SU-DHL-6 (cell line): Measurements from ENCODE around the gene C2orf92.

Experiments used
- H2AFZ ChIP-seq: fragments of 200-600 bp; sonication (generic); 2 replicates; pipeline ENCODE4 v1.6.1; 2014; ENCODE audit warnings: low read depth, mild to moderate bottlenecking, moderate library complexity, mixed read lengths, antibody characterized with exemption, low read length; ENCODE audit not compliant: severe bottlenecking
- H3F3A ChIP-seq: fragments of 200-600 bp; shearing (Covaris generic); 2 replicates; pipeline ENCODE4 v1.6.0; 2016; ENCODE audit warnings: antibody characterized with exemption, mild to moderate bottlenecking; ENCODE audit not compliant: insufficient read depth
- H3K27ac ChIP-seq: fragments of 200-600 bp; sonication (generic); 2 replicates; pipeline ENCODE4 v1.5.1; 2016; ENCODE audit warnings: low read depth, mild to moderate bottlenecking, low read length, moderate library complexity, mixed read lengths
- H3K27me3 ChIP-seq: fragments of 200-600 bp; sonication (generic), shearing (Covaris generic); 2 replicates; pipeline ENCODE4 v1.6.0; 2014; ENCODE audit warnings: mild to moderate bottlenecking, low read length
- H3K36me3 ChIP-seq: fragments of 200-600 bp; sonication (generic); 2 replicates; pipeline ENCODE4 v1.6.1; 2014; ENCODE audit warnings: mild to moderate bottlenecking, low read length, mixed read lengths
- H3K4me2 ChIP-seq: fragments of 300-600, 200-600 bp; shearing (Covaris generic), sonication (generic); 2 replicates; pipeline ENCODE4 v1.6.0; 2014; ENCODE audit warnings: low read length, low read depth, mild to moderate bottlenecking; ENCODE audit not compliant: poor library complexity, severe bottlenecking
- H3K4me3 ChIP-seq: fragments of 200-600 bp; sonication (generic); 2 replicates; pipeline ENCODE4 v1.5.1; 2014; ENCODE audit warnings: antibody characterized with exemption, low read length, mild to moderate bottlenecking, mixed read lengths; ENCODE audit not compliant: insufficient read depth, poor library complexity, severe bottlenecking
- H3K79me2 ChIP-seq: fragments of 200-600 bp; sonication (generic); 2 replicates; pipeline ENCODE4 v1.6.1; 2014; ENCODE audit warnings: mild to moderate bottlenecking, low read length, moderate library complexity; ENCODE audit not compliant: insufficient read depth
- H3K9ac ChIP-seq: fragments of 200-600 bp; sonication (generic); 2 replicates; pipeline ENCODE4 v1.7.0; 2014; ENCODE audit warnings: mild to moderate bottlenecking, low read length
- H3K9me2 ChIP-seq: fragments of 200-600 bp; sonication (generic); replicated peaks from 2 replicates; pipeline ENCODE4 v1.6.1; 2014; ENCODE audit warnings: low read length; ENCODE audit not compliant: insufficient read depth
- H3K9me3 ChIP-seq: fragments of 200-600 bp; sonication (generic); 2 replicates; pipeline ENCODE4 v1.6.1; 2014; ENCODE audit warnings: low read length, mixed read lengths; ENCODE audit not compliant: insufficient read depth
- H4K20me1 ChIP-seq: fragments of 200-600 bp; sonication (generic); 2 replicates; pipeline ENCODE4 v1.6.1; 2014; ENCODE audit warnings: low read depth, mild to moderate bottlenecking, antibody characterized with exemption, low read length, moderate library complexity, mixed read lengths
- EZH2phosphoT487 ChIP-seq: fragments of 200-600 bp; sonication (generic), shearing (Covaris generic); conservative IDR thresholded peaks from 2 replicates; pipeline ENCODE4 v1.6.1; 2018; ENCODE audit warnings: mild to moderate bottlenecking, antibody characterized with exemption, low read length, moderate library complexity, mixed read lengths
- TF ChIP-seq, protein P1 (sequence below): fragments of 200-600 bp; sonication (generic); IDR thresholded peaks from one replicate; pipeline ENCODE4 v1.5.1; 2017; ENCODE audit warnings: antibody characterized with exemption, mild to moderate bottlenecking, low read length, moderate library complexity; ENCODE audit not compliant: insufficient read depth, poor library complexity, severe bottlenecking

C2orf92 gene

DNA sequence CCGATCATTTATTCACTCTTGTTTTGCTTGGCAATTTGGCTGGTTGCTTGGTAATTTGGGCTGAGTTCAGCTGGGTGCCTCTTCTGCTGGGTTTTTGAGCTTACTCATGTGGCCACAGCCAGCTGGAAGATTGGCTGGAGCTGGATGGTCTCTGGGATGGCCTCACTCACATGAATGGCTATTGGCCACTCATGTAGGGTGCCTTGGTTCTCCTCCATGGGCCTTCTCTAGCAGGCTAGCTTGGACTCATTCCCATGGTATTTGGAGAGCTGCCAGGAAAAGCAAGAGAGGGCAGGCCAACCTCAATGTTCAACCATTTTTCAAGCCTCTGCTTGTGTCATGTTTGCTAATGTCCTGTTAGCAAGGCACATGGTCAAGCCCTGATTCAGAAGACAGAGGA, 60.7 kb downstream of the C2orf92 start:
- Histone ChIP-seq H2AFZ (no peak overlapping the region), H4K20me1 (no peaks in the 10 kb centered on the region), H3K4me3 (no peak overlapping the region), H3K9ac (no peak overlapping the region), H3K4me2 (no peak overlapping the region), H3K9me2 (no peaks in the 10 kb centered on the region), H3K9me3 (no peaks in the 10 kb centered on the region; the same call in 1 of the 2 replicates), H3K27ac (no peak overlapping the region), H3K27me3 (no peaks in the 10 kb centered on the region), H3F3A (no peaks in the 10 kb centered on the region), H3K79me2 (no peaks in the 10 kb centered on the region), H3K36me3 (no peaks in the 10 kb centered on the region)
- TF ChIP-seq, protein P1, sequence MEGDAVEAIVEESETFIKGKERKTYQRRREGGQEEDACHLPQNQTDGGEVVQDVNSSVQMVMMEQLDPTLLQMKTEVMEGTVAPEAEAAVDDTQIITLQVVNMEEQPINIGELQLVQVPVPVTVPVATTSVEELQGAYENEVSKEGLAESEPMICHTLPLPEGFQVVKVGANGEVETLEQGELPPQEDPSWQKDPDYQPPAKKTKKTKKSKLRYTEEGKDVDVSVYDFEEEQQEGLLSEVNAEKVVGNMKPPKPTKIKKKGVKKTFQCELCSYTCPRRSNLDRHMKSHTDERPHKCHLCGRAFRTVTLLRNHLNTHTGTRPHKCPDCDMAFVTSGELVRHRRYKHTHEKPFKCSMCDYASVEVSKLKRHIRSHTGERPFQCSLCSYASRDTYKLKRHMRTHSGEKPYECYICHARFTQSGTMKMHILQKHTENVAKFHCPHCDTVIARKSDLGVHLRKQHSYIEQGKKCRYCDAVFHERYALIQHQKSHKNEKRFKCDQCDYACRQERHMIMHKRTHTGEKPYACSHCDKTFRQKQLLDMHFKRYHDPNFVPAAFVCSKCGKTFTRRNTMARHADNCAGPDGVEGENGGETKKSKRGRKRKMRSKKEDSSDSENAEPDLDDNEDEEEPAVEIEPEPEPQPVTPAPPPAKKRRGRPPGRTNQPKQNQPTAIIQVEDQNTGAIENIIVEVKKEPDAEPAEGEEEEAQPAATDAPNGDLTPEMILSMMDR: no peak
- TF ChIP-seq EZH2phosphoT487: no peak

DNA sequence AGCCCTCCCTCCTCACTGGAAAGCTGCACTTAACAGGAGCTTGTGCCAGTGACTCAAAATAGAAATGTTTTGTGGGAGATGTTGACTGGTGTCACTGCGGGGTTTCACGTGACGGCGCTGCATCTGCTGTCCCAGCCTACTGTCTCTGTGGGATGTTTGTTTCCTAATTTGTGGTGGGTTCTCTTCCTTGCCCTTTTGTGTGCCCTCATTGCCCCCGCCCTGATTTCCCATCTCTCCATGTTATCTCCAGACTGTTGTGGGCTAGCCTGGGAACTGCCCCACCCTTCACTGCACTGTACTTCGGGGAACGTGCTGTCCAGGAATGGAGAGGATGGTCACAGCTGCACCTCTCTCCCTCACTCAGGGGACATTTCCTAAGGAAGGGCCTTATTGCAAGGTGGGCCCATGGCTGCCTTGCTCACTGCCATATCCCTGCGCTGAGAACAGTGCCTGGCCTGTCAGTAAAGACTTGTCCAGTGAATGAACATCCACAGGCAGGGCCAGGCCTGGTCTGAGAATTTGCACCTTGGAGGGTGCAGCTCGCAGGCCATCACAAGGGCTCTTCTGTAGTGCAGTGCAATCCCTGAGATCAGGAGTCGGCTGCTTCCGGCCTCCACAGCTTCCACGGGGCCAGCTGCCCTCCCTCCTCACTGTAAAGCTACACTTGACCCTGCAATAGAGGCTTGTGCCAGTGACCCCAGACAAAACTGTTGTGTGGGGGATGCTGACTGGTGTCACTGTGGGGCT, 61.9 kb downstream of the C2orf92 start:
- TF ChIP-seq, protein P1: no peak
- no peak for TF ChIP-seq EZH2phosphoT487
- H3K4me2 ChIP-seq: no peak overlapping the region
- H3K4me3 ChIP-seq: no peak overlapping the region
- H3F3A ChIP-seq: no peaks in the 10 kb centered on the region
- H3K9me2 ChIP-seq: no peaks in the 10 kb centered on the region
- H3K27me3 ChIP-seq: no peaks in the 10 kb centered on the region
- no peak overlapping the region for H2AFZ ChIP-seq
- no peak overlapping the region for H3K27ac ChIP-seq
- H4K20me1 ChIP-seq: no peaks in the 10 kb centered on the region
- H3K36me3 ChIP-seq: no peaks in the 10 kb centered on the region
- no peaks in the 10 kb centered on the region for H3K79me2 ChIP-seq
- H3K9me3 ChIP-seq: no peaks in the 10 kb centered on the region; the same call in 1 of the 2 replicates
- H3K9ac ChIP-seq: no peak overlapping the region

DNA sequence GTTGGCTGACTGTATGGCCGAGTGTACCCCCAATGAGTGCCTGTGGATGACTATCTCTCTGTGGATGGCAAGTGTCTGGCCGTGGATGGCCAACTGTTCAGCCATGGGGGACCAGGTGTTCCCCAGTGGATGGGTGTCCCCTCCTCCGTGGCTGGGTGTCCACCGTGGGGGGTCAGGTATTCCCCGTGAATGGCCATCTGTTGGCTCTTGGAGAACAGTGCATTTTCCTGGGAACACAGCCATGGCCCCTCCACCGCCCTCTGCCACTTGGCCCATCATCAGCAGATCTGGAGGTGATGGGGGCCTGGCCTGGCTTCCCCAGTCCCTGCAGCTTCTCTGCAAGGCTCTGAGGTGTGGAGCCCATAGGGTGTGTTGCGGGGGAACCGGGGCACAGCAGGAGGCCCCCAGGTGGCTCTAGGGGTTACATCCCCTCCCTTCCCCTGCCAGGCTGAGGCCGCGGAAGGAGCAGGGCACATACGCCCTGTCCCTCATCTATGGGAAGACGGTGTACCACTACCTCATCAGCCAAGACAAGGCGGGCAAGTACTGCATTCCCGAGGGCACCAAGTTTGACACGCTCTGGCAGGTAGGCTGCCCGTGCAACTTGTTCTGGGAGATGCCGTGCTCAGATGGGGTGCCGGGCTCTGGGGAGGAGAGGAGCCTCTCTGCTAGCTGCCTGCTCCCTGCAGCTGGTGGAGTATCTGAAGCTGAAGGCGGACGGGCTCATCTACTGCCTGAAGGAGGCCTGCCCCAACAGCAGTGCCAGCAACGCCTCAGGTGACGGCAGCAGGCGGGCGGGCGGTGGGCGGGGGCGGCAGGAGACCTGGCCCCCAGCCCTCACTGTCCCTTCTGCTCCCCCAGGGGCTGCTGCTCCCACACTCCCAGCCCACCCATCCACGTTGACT, 63.2 kb downstream of the C2orf92 start:
- H3F3A ChIP-seq: no peaks in the 10 kb centered on the region
- H4K20me1 ChIP-seq: no peaks in the 10 kb centered on the region
- no peaks in the 10 kb centered on the region for H3K36me3 ChIP-seq
- no peaks in the 10 kb centered on the region; the same call in 1 of the 2 replicates for H3K9me3 ChIP-seq
- H3K4me3 ChIP-seq: no peak overlapping the region
- H3K9me2 ChIP-seq: no peaks in the 10 kb centered on the region
- TF ChIP-seq, protein P1: no peak
- no peak for TF ChIP-seq EZH2phosphoT487
- no peak overlapping the region for H3K4me2 ChIP-seq
- no peak overlapping the region for H2AFZ ChIP-seq
- H3K9ac ChIP-seq: no peak overlapping the region
- H3K79me2 ChIP-seq: no peaks in the 10 kb centered on the region
- no peaks in the 10 kb centered on the region for H3K27me3 ChIP-seq
- H3K27ac ChIP-seq: no peak overlapping the region
